Skeletal muscle cell (primary cell): ENCODE measurements around the gene MRPL33.

Source experiments
- DNase-seq: peaks from one replicate; pipeline ENCODE4 v3.0.0-alpha.2; 2010; ENCODE audit warnings: low read depth
- H3K4me3 ChIP-seq: 2 replicates; pipeline ENCODE4 v1.5.1; 2011; ENCODE audit warnings: low read depth, mild to moderate bottlenecking, control low read depth, low read length, moderate library complexity

Gene MRPL33

GRCh38 chr2:27803046-27803445 is 31.5 kb downstream of the MRPL33 start:
- no peak for DNase-seq
- H3K4me3 ChIP-seq, result no peak overlapping the region

GRCh38 chr2:27804146-27804545 is 32.6 kb downstream of the MRPL33 start:
- no peak for DNase-seq

GRCh38 chr2:27805180-27805579 is 33.7 kb downstream of the MRPL33 start:
- DNase-seq, result no peak
- no peak overlapping the region for H3K4me3 ChIP-seq

More at GRCh38 chr2:27804146-27804545, 32.6 kb downstream of the MRPL33 start:
- H3K4me3 ChIP-seq, result no peak overlapping the region

GRCh38 chr2:27806311-27807059 is 35.0 kb downstream of the MRPL33 start:
- no peak for DNase-seq
- no peak overlapping the region for H3K4me3 ChIP-seq

- H3K4me3 ChIP-seq, result no peak overlapping the region
- no peak for DNase-seq
These were observed 36.0 kb downstream of the MRPL33 start for GRCh38 chr2:27807476-27807875.

- no peak for DNase-seq
- H3K4me3 ChIP-seq, result no peak overlapping the region
These were observed 36.9 kb downstream of the MRPL33 start for GRCh38 chr2:27808418-27808817.

- no peak for DNase-seq
- no peak overlapping the region for H3K4me3 ChIP-seq
These were observed 37.5 kb downstream of the MRPL33 start for GRCh38 chr2:27808984-27809383.

GRCh38 chr2:27809761-27810241 is 38.3 kb downstream of the MRPL33 start:
- DNase-seq, result peak; percentile 65
- no peak overlapping the region for H3K4me3 ChIP-seq

- DNase-seq, result no peak
- H3K4me3 ChIP-seq, result no peak overlapping the region
These were observed 38.9 kb downstream of the MRPL33 start for GRCh38 chr2:27810455-27810854.

GRCh38 chr2:27811768-27812167 is 40.2 kb downstream of the MRPL33 start:
- no peak for DNase-seq
- no peak overlapping the region for H3K4me3 ChIP-seq

GRCh38 chr2:27814758-27815157 is 43.2 kb downstream of the MRPL33 start:
- no peak overlapping the region for H3K4me3 ChIP-seq
- no peak for DNase-seq

GRCh38 chr2:27815860-27816438 is 44.4 kb downstream of the MRPL33 start:
- H3K4me3 ChIP-seq, result no peak overlapping the region
- no peak for DNase-seq

GRCh38 chr2:27822049-27822448 is 50.5 kb downstream of the MRPL33 start:
- DNase-seq, result no peak
- no peak overlapping the region for H3K4me3 ChIP-seq

- no peak overlapping the region for H3K4me3 ChIP-seq
- DNase-seq, result no peak
These were observed 51.6 kb downstream of the MRPL33 start for GRCh38 chr2:27823135-27823534.

GRCh38 chr2:27823569-27823968 is 52.0 kb downstream of the MRPL33 start:
- DNase-seq, result no peak
- H3K4me3 ChIP-seq, result no peak overlapping the region

GRCh38 chr2:27824401-27824800 is 52.9 kb downstream of the MRPL33 start:
- DNase-seq, result no peak
- H3K4me3 ChIP-seq, result no peak overlapping the region

GRCh38 chr2:27828305-27828704 is 56.8 kb downstream of the MRPL33 start:
- H3K4me3 ChIP-seq, result no peak overlapping the region
- DNase-seq, result no peak
